Peyer's patch (tissue), 4 donors: ENCODE results near the gene USP31.

Experiments used
- CTCF ChIP-seq, 6 experiments: fragments of 450-650 bp in 4 of 6; fragments of 200-600 bp in 2 of 6; sonication (generic) in 1 of 6; IDR thresholded peaks; one replicate each; pipeline ENCODE4 v1.5.1; 2017 to 2019; ENCODE audit warnings: antibody characterized with exemption in 6 of 6, mild to moderate bottlenecking in 3 of 6, moderate library complexity in 1 of 6
- POLR2A ChIP-seq, 2 donors: fragments of 450-650 bp; IDR thresholded peaks; one replicate each; pipeline ENCODE4 v1.5.1; 2017; ENCODE audit warnings: antibody characterized with exemption in 2 of 2, mild to moderate bottlenecking in 2 of 2, moderate library complexity in 2 of 2

GRCh38 chr16:23134274-23134673 lies 15.0 kb downstream of the USP31 start:
- no peak for TF ChIP-seq CTCF (IDR thresholded peaks at IDR 0.05)
- TF ChIP-seq POLR2A (IDR thresholded peaks at IDR 0.05) = no peak
